ENCODE results near the gene ITPR1.

GRCh38 chr3:4709341-4709740 lies 216.2 kb downstream of the ITPR1 start:
- TF ChIP-seq CTCF (IDR thresholded peaks at IDR 0.05; ENCODE audit: insufficient read depth, low read length), result no peak
- no peak for TF ChIP-seq POLR2AphosphoS5 (IDR thresholded peaks at IDR 0.05; ENCODE audit: low read depth)
- TF ChIP-seq REST (IDR thresholded peaks at IDR 0.05; ENCODE audit: insufficient replicate concordance, low read depth), result no peak
- TF ChIP-seq GABPA (IDR thresholded peaks at IDR 0.05; ENCODE audit: low read depth), result no peak

Measured in HL-60 (cell line).